GM12878 (cell line): ENCODE data around the gene ARSA. TPM values are rescaled to one million over a fixed set of nuclear protein-coding genes. Genes with fewer than 3 reads are reported as not detected.
"Not testable (repeated sequence)": the region's sequence is repeated elsewhere in the genome, so short reads cannot be mapped to it uniquely, and the experiment has no call there.

Experiments used
- ATAC-seq: fragments of 200-7000 bp; cut with Tn5 transposase; 3 replicates; pipeline ENCODE4 v1.9.1; 2020; ENCODE audit warnings: mild to moderate bottlenecking, moderate library complexity
- BruUV-seq: library from RNA; stranded (reverse); fragments of 400-500 nt; replicated peaks from 2 replicates; lab custom pipeline; 2021; lab: Mats Ljungman, UMichigan
- CTCF ChIA-PET: fragments of 300-600 bp; sonication (Branson Sonifier 250); formaldehyde crosslinking; extraction: SDS; loops from one replicate; lab custom pipeline; 2021; ENCODE audit warnings: inconsistent platforms; lab: Yijun Ruan, JAX
- POLR2A ChIA-PET: fragments of 350-600 bp; formaldehyde crosslinking; extraction: SDS; loops from one replicate; lab custom pipeline; 2021; ENCODE audit warnings: inconsistent platforms; lab: Charles Lee
- RAD21 ChIA-PET: fragments of 300-600 bp; sonication (Branson Sonifier 250); formaldehyde crosslinking; loops from one replicate; lab custom pipeline; 2023; ENCODE audit warnings: antibody characterized with exemption; ENCODE audit not compliant: unreplicated experiment; lab: Charles Lee
- SMC1A ChIA-PET: fragments of 300-600 bp; sonication (Branson Sonifier 250); formaldehyde crosslinking; loops from one replicate; lab custom pipeline; 2023; ENCODE audit not compliant: unreplicated experiment, uncharacterized antibody; lab: Charles Lee
- DNase-seq: peaks from one replicate; pipeline ENCODE4 v3.0.0-alpha.2; 2011; ENCODE audit warnings: low read depth, low spot score
- FAIRE-seq: peaks from 3 replicates; lab custom pipeline; 2011; peaks lifted over from hg19 to GRCh38; lab: Jason Lieb, UNC
- H2AFZ ChIP-seq: 2 replicates; pipeline ENCODE4 v1.6.0; 2011; ENCODE audit warnings: low read depth, low read length, control low read depth; ENCODE audit not compliant: control insufficient read depth
- H3K27ac ChIP-seq: 2 replicates; pipeline ENCODE4 v1.5.1; 2011; ENCODE audit warnings: control low read depth; ENCODE audit not compliant: control insufficient read depth, insufficient read depth
- H3K27me3 ChIP-seq, 2 experiments: replicated peaks in 1 of 2; 2 replicates each; pipeline versions ENCODE4 v1.6.0 to v1.6.1; 2011; ENCODE audit warnings: low read length in 1 of 2; ENCODE audit not compliant: control insufficient read depth in 2 of 2, insufficient read depth in 2 of 2
- H3K36me3 ChIP-seq, 2 experiments: 2 replicates each; pipeline ENCODE4 v1.5.1; 2011; ENCODE audit warnings: low read length in 1 of 2; ENCODE audit not compliant: control insufficient read depth in 2 of 2, insufficient read depth in 2 of 2
- H3K4me1 ChIP-seq: 2 replicates; pipeline ENCODE4 v1.6.1; 2011; ENCODE audit warnings: mild to moderate bottlenecking, low read length, moderate library complexity, mixed read lengths; ENCODE audit not compliant: control insufficient read depth, insufficient read depth
- H3K4me2 ChIP-seq: 2 replicates; pipeline ENCODE4 v1.6.0; 2011; ENCODE audit warnings: control low read depth; ENCODE audit not compliant: control insufficient read depth, insufficient read depth
- H3K4me3 ChIP-seq: fragments of 200-600 bp; sonication (generic); 2 replicates; pipeline ENCODE4 v1.5.1; 2016
- H3K79me2 ChIP-seq: 2 replicates; pipeline ENCODE4 v1.6.0; 2011; ENCODE audit warnings: low read length; ENCODE audit not compliant: control insufficient read depth, insufficient read depth
- H3K9ac ChIP-seq: 2 replicates; pipeline ENCODE4 v1.8.0; 2011; ENCODE audit warnings: low read length, control low read depth, mixed read lengths; ENCODE audit not compliant: control insufficient read depth, insufficient read depth
- H3K9me3 ChIP-seq: replicated peaks from 3 replicates; pipeline ENCODE4 v1.5.1; 2011; ENCODE audit warnings: mild to moderate bottlenecking, low read length; ENCODE audit not compliant: control insufficient read depth, insufficient read depth
- H4K20me1 ChIP-seq: 2 replicates; pipeline ENCODE4 v1.6.0; 2011; ENCODE audit not compliant: control insufficient read depth, insufficient read depth
- CREB1 ChIP-seq: IDR thresholded peaks from 2 replicates; pipeline ENCODE4 v1.6.1; 2012; ENCODE audit warnings: low read depth, mild to moderate bottlenecking, inconsistent platforms
- MYC ChIP-seq: IDR thresholded peaks from 2 replicates; pipeline ENCODE4 v1.6.1; 2011; ENCODE audit warnings: mild to moderate bottlenecking, low read length, moderate library complexity, inconsistent platforms; ENCODE audit not compliant: insufficient read depth, insufficient replicate concordance, insufficient read length, severe bottlenecking
- NBN ChIP-seq: fragments of 450-650 bp; IDR thresholded peaks from 2 replicates; pipeline ENCODE4 v1.6.1; 2016
- PAX8 ChIP-seq: fragments of 450-650 bp; IDR thresholded peaks from 2 replicates; pipeline ENCODE4 v1.6.1; 2017; ENCODE audit warnings: mild to moderate bottlenecking, moderate library complexity
- SMC3 ChIP-seq: IDR thresholded peaks from 2 replicates; pipeline ENCODE4 v1.6.1; 2011; ENCODE audit warnings: low read length, improper control_type of control experiment, borderline replicate concordance
- STAT3 ChIP-seq: IDR thresholded peaks from 2 replicates; pipeline ENCODE4 v1.6.1; 2011; ENCODE audit warnings: low read depth, low read length, improper control_type of control experiment
- WGBS: methylation state at CpG from one replicate; pipeline ENCODE4 v1.1.6; 2016; ENCODE audit warnings: low lambda C conversion rate; ENCODE audit not compliant: insufficient replicate concordance, insufficient coverage; ENCODE audit errors: missing lambda C conversion rate; 5-methylcytosine and 5-hydroxymethylcytosine counted together
- in situ Hi-C: fragments of 300-500 bp; cut with MboI; formaldehyde crosslinking; loops from 9 replicates; pipeline ENCODE4 v1.14.3; 2018; ENCODE audit warnings: mixed read lengths
- intact Hi-C: fragments of 100-400 bp; cut with micrococcal nuclease; formaldehyde crosslinking; loops from one replicate; pipeline ENCODE4 v1.14.2; 2022; ENCODE audit not compliant: unreplicated experiment
- polyA plus RNA-seq, 11 experiments: library from polyadenylated mRNA; depleted of rRNA in 4 of 11; unstranded in 6 of 11; stranded (reverse) in 5 of 11; fragments of >200 nt; fragmentation: Nextera tagmentation in 4 of 11; fragmentation: Illumina TruSeq in 1 of 11; extraction: Ambion mirVana in 4 of 11; extraction: Trizol in 1 of 11; gene quantifications; 1 replicate in 1 of 11; 2 replicates in 10 of 11; pipeline versions ENCODE4 v1.2.1 to v1.2.3, GENCODE V29; 2011 to 2016; ENCODE audit warnings: inconsistent platforms in 2 of 11, missing spikeins in 2 of 11, low read depth in 1 of 11
- total RNA-seq, 4 experiments: library from RNA; depleted of rRNA in 3 of 4; stranded (reverse); fragments of >200 nt in 3 of 4; fragmentation: Illumina TruSeq in 1 of 4; extraction: Trizol in 1 of 4; gene quantifications; 2 replicates each; pipeline versions ENCODE4 v1.2.1 to v1.2.3, GENCODE V29; 2013 to 2021
- TF ChIP-seq, protein P1 (sequence below): fragments of 450-650 bp; IDR thresholded peaks from 2 replicates; pipeline ENCODE4 v1.6.1; 2017; ENCODE audit warnings: mild to moderate bottlenecking, moderate library complexity
- TF ChIP-seq, protein P2 (sequence below): fragments of 450-650 bp; IDR thresholded peaks from 2 replicates; pipeline ENCODE4 v1.6.1; 2017; ENCODE audit warnings: borderline replicate concordance

ARSA gene
- total and polyA plus RNA-seq, 10 of the 15 experiments (the other 5 are each of a cell fraction or from before 2014, with no cell fraction given) = 0.39 to 26.3 (median 9.8) TPM

DNA sequence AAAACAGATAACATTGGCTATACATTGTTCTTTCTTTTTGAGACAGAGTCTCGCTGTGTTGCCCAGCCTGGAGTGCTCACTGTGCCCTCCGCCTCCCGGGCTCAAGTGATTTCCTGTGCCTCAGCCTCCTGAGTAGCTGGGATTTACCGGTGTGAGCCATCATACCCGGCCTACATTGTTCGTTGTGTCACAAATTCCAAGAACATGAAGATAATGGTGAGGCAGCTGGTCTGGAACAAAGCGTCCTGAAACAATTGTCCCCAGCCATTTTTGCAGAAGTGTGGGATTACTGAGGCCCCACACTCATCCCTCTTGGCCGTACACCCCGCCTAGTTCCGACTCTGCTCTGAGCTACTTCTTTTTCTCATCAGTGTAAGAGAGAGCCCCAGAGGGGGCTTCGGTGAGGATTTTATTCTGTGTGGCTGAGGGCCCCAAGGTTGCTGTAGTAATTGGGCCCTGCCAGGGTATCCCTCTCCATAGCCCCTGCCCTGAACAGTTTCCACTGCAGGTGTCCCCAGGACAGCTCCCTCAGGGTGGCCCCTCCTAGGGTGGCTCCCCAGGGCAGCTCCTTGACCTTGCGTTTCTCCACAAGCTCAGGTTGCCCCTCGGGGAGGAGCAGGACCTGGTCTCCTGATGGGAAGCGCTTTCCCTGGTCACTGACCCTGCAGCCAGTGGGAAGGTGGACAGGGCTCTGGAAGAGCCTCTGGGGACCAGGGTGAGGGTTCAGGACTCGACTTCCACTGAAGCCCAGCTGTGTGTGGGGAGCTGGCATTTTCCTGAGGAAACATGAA lies 13.1 kb upstream of the ARSA start (continued):
- TF ChIP-seq, protein P1, sequence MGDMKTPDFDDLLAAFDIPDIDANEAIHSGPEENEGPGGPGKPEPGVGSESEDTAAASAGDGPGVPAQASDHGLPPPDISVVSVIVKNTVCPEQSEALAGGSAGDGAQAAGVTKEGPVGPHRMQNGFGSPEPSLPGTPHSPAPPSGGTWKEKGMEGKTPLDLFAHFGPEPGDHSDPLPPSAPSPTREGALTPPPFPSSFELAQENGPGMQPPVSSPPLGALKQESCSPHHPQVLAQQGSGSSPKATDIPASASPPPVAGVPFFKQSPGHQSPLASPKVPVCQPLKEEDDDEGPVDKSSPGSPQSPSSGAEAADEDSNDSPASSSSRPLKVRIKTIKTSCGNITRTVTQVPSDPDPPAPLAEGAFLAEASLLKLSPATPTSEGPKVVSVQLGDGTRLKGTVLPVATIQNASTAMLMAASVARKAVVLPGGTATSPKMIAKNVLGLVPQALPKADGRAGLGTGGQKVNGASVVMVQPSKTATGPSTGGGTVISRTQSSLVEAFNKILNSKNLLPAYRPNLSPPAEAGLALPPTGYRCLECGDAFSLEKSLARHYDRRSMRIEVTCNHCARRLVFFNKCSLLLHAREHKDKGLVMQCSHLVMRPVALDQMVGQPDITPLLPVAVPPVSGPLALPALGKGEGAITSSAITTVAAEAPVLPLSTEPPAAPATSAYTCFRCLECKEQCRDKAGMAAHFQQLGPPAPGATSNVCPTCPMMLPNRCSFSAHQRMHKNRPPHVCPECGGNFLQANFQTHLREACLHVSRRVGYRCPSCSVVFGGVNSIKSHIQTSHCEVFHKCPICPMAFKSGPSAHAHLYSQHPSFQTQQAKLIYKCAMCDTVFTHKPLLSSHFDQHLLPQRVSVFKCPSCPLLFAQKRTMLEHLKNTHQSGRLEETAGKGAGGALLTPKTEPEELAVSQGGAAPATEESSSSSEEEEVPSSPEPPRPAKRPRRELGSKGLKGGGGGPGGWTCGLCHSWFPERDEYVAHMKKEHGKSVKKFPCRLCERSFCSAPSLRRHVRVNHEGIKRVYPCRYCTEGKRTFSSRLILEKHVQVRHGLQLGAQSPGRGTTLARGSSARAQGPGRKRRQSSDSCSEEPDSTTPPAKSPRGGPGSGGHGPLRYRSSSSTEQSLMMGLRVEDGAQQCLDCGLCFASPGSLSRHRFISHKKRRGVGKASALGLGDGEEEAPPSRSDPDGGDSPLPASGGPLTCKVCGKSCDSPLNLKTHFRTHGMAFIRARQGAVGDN = no peak
- TF ChIP-seq MYC (no peak), SMC3 (no peak), STAT3 (no peak), CREB1 (no peak), NBN (no peak), PAX8 (no peak)
- TF ChIP-seq, protein P2, sequence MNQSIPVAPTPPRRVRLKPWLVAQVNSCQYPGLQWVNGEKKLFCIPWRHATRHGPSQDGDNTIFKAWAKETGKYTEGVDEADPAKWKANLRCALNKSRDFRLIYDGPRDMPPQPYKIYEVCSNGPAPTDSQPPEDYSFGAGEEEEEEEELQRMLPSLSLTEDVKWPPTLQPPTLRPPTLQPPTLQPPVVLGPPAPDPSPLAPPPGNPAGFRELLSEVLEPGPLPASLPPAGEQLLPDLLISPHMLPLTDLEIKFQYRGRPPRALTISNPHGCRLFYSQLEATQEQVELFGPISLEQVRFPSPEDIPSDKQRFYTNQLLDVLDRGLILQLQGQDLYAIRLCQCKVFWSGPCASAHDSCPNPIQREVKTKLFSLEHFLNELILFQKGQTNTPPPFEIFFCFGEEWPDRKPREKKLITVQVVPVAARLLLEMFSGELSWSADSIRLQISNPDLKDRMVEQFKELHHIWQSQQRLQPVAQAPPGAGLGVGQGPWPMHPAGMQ = no peak

DNA sequence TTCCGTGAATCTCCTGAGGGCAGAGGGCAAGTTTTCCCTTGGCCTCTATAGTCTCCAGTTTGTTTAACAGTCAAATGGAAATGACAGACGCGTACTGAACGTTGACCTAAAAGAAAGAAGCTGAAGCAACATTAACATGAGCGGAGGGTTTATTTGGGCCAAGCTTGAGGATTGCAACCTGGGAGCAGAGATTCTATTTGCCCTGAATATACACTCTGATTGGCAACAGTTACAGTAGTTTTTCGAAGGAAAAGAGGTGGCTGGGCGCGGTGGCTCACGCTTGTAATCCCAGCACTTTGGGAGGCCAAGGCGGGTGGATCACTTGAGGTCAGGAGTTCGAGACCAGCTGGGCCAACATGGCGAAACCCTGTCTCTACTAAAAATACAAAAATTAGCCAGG lies 12.3 kb upstream of the ARSA start:
- in situ Hi-C loops, H3K4me1 ChIP-seq, H4K20me1 ChIP-seq, H3K4me3 ChIP-seq, H3K4me2 ChIP-seq, SMC1A ChIA-PET, H3K36me3 ChIP-seq, DNase-seq, H3K79me2 ChIP-seq, CTCF ChIA-PET, POLR2A ChIA-PET, ATAC-seq, H3K9ac ChIP-seq, BruUV-seq, H3K9me3 ChIP-seq, H2AFZ ChIP-seq, FAIRE-seq, RAD21 ChIA-PET, intact Hi-C loops, H3K27ac ChIP-seq: not testable (repeated sequence)
- 55% methylated on average over 9 of the region's 12 CpGs for WGBS
- H3K27me3 ChIP-seq = peaks cover 3 to 12% of the 10 kb centered on the region in 2 experiments; a peak in 1 of 4 replicates
